K562 (cell line): Measurements from ENCODE around the gene DCAF8. TPM values are rescaled to one million over a fixed set of nuclear protein-coding genes. Genes with fewer than 3 reads are reported as not detected.

Source experiments
- ADNP ChIP-seq: fragments of 200-800 bp; sonication (Bioruptor generic); IDR thresholded peaks from 2 replicates; pipeline ENCODE4 v1.6.1; 2016; ENCODE audit warnings: missing genetic modification characterization, missing compliant biosample characterization
- CCAR2 ChIP-seq: fragments of 200-400 bp; formaldehyde crosslinking; IDR thresholded peaks from 2 replicates; pipeline ENCODE4 v1.6.1; 2017; ENCODE audit warnings: mild to moderate bottlenecking, low read depth, low read length
- ETV1 ChIP-seq: fragments of 450-650 bp; conservative IDR thresholded peaks from 2 replicates; pipeline ENCODE4 v1.6.1; 2016; ENCODE audit warnings: missing genetic modification characterization, control low read depth, low read depth, missing compliant biosample characterization
- MIER1 ChIP-seq: fragments of 450-650 bp; IDR thresholded peaks from 2 replicates; pipeline ENCODE4 v1.6.1; 2016; ENCODE audit warnings: antibody characterized with exemption, mild to moderate bottlenecking, low read depth
- POLR2AphosphoS2 ChIP-seq: IDR thresholded peaks from 2 replicates; pipeline ENCODE4 v1.6.1; 2012; ENCODE audit warnings: low read length, improper control_type of control experiment
- PURB ChIP-seq: sonication (generic); formaldehyde crosslinking; IDR thresholded peaks from 2 replicates; pipeline ENCODE4 v1.9.0; 2021; ENCODE audit warnings: low read depth, mild to moderate bottlenecking, missing genetic modification reagents
- SNRNP70 ChIP-seq: fragments of 200-400 bp; formaldehyde crosslinking; optimal IDR thresholded peaks from 2 replicates; pipeline ENCODE3; 2017; ENCODE audit warnings: low read depth, low read length
- ZBTB7A ChIP-seq: IDR thresholded peaks from 2 replicates; pipeline ENCODE4 v1.6.1; 2011; ENCODE audit warnings: low read depth, mild to moderate bottlenecking, low read length, moderate library complexity, borderline replicate concordance; ENCODE audit not compliant: control insufficient read depth
- ZFP1 ChIP-seq: fragments of 450-650 bp; formaldehyde crosslinking; IDR thresholded peaks from 2 replicates; pipeline ENCODE4 v1.4.0; 2020; ENCODE audit warnings: mild to moderate bottlenecking, mixed read lengths
- ZNF133 ChIP-seq: fragments of 250-450 bp; sonication (Bioruptor Pico); IDR thresholded peaks from 2 replicates; pipeline ENCODE4 v1.4.0; 2020; ENCODE audit warnings: mild to moderate bottlenecking
- ZNF740 ChIP-seq, 3 experiments: fragments of 200-800 bp in 1 of 3; sonication (Bioruptor generic) in 1 of 3; sonication (generic) in 1 of 3; formaldehyde crosslinking in 1 of 3; IDR thresholded peaks; 2 replicates each; pipeline versions ENCODE4 v1.6.1 to v1.8.0; 2016 to 2022; ENCODE audit warnings: mild to moderate bottlenecking in 2 of 3, missing compliant biosample characterization in 2 of 3, missing genetic modification characterization in 2 of 3, missing genetic modification reagents in 1 of 3
- polyA plus RNA-seq, 8 experiments: library from polyadenylated mRNA; depleted of rRNA in 4 of 8; stranded (reverse) in 5 of 8; unstranded in 3 of 8; fragments of >200 nt; fragmentation: Nextera tagmentation in 2 of 8; fragmentation: Illumina TruSeq in 1 of 8; extraction: Ambion mirVana in 2 of 8; extraction: Trizol in 1 of 8; gene quantifications; 2 replicates each; pipeline versions ENCODE4 v1.2.1 to v1.2.3, GENCODE V29; 2011 to 2014; ENCODE audit warnings: inconsistent platforms in 1 of 8, missing spikeins in 1 of 8
- total RNA-seq, 7 experiments: library from RNA; depleted of rRNA in 6 of 7; stranded (reverse); fragments of >200 nt in 6 of 7; fragmentation: Illumina TruSeq in 2 of 7; extraction: Trizol in 2 of 7; gene quantifications; 2 replicates each; pipeline versions ENCODE4 v1.2.1 to v1.2.3, GENCODE V29; 2011 to 2021; ENCODE audit warnings: low replicate concordance in 1 of 7
- TF ChIP-seq, protein P1 (sequence below), 2 experiments: fragments of 450-650 bp; IDR thresholded peaks; 2 replicates each; pipeline ENCODE4 v1.6.1; 2016
- TF ChIP-seq, protein P2 (sequence below): sonication (generic); formaldehyde crosslinking; IDR thresholded peaks from 2 replicates; pipeline ENCODE4 v1.8.0; 2022; ENCODE audit warnings: missing genetic modification reagents, mild to moderate bottlenecking, borderline replicate concordance
- TF ChIP-seq, protein P3 (sequence below): fragments of 250-450 bp; sonication (Bioruptor Pico); IDR thresholded peaks from 2 replicates; pipeline ENCODE4 v1.4.0; 2020; ENCODE audit warnings: mild to moderate bottlenecking, moderate library complexity
- TF ChIP-seq, protein P4 (sequence below): fragments of 250-450 bp; sonication (Bioruptor Pico); IDR thresholded peaks from 2 replicates; pipeline ENCODE4 v1.5.0; 2020; ENCODE audit warnings: mild to moderate bottlenecking, borderline replicate concordance

DCAF8 gene
- total and polyA plus RNA-seq, 9 of the 15 experiments (the other 6 are each of a cell fraction or from before 2014, with no cell fraction given): 11.6 to 149 (median 81.3) TPM

DNA sequence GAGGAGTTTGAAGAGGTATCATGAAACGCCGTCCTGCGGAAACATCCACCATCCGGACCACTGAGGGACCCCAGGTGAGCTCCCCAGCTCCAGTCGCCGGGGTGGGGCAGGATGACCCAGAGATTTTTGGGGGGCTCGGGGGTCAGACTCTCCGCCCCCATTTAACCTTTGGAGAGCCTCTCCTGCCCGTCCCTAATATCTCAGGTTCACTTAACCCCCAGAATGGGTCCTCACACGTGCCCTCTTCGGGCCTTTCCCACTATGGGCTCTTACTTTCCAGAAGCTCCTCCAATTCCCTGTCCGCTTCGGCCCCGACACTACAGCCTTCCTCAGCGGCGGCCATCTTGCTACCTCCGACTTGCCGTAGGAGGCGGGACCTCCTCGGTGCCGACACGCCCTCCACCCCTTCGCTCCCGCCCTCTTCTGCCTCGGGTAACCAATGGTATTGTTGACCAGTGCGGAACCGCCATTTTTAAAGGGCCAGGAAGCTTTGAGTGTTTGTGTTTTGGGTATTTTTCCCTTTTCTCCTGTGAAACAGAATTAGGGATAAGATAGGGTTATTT, 22.5 kb upstream of the DCAF8 start, which contains the start of gene PEX19 (continued):
- TF ChIP-seq, protein P1, sequence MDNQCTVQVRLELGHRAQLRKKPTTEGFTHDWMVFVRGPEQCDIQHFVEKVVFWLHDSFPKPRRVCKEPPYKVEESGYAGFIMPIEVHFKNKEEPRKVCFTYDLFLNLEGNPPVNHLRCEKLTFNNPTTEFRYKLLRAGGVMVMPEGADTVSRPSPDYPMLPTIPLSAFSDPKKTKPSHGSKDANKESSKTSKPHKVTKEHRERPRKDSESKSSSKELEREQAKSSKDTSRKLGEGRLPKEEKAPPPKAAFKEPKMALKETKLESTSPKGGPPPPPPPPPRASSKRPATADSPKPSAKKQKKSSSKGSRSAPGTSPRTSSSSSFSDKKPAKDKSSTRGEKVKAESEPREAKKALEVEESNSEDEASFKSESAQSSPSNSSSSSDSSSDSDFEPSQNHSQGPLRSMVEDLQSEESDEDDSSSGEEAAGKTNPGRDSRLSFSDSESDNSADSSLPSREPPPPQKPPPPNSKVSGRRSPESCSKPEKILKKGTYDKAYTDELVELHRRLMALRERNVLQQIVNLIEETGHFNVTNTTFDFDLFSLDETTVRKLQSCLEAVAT (IDR thresholded peaks at IDR 0.05): no peak
- no peak for TF ChIP-seq CCAR2
- TF ChIP-seq, protein P2, sequence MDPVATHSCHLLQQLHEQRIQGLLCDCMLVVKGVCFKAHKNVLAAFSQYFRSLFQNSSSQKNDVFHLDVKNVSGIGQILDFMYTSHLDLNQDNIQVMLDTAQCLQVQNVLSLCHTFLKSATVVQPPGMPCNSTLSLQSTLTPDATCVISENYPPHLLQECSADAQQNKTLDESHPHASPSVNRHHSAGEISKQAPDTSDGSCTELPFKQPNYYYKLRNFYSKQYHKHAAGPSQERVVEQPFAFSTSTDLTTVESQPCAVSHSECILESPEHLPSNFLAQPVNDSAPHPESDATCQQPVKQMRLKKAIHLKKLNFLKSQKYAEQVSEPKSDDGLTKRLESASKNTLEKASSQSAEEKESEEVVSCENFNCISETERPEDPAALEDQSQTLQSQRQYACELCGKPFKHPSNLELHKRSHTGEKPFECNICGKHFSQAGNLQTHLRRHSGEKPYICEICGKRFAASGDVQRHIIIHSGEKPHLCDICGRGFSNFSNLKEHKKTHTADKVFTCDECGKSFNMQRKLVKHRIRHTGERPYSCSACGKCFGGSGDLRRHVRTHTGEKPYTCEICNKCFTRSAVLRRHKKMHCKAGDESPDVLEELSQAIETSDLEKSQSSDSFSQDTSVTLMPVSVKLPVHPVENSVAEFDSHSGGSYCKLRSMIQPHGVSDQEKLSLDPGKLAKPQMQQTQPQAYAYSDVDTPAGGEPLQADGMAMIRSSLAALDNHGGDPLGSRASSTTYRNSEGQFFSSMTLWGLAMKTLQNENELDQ: no peak
- TF ChIP-seq ZFP1 (CRISPR knock-in tag): no peak
- no peak for TF ChIP-seq PURB (CRISPR knock-in tag)
- TF ChIP-seq ZNF740 (CRISPR knock-in tag; IDR thresholded peaks at IDR 0.05): no peak
- no peak for TF ChIP-seq ZNF740 (tag; IDR thresholded peaks at IDR 0.05)
- TF ChIP-seq MIER1: no peak
- no peak for TF ChIP-seq ZNF133 (CRISPR knock-in tag)
- TF ChIP-seq SNRNP70: no peak
- TF ChIP-seq ZBTB7A: peak; percentile 81; the same call in 1 of the 2 replicates
- TF ChIP-seq ADNP: no peak
- TF ChIP-seq, protein P3, sequence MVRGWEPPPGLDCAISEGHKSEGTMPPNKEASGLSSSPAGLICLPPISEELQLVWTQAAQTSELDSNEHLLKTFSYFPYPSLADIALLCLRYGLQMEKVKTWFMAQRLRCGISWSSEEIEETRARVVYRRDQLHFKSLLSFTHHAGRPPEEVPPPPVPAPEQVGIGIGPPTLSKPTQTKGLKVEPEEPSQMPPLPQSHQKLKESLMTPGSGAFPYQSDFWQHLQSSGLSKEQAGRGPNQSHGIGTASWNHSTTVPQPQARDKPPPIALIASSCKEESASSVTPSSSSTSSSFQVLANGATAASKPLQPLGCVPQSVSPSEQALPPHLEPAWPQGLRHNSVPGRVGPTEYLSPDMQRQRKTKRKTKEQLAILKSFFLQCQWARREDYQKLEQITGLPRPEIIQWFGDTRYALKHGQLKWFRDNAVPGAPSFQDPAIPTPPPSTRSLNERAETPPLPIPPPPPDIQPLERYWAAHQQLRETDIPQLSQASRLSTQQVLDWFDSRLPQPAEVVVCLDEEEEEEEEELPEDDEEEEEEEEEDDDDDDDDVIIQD: no peak
- TF ChIP-seq POLR2AphosphoS2: no peak; the same call in 1 of the 2 replicates
- TF ChIP-seq, protein P4, sequence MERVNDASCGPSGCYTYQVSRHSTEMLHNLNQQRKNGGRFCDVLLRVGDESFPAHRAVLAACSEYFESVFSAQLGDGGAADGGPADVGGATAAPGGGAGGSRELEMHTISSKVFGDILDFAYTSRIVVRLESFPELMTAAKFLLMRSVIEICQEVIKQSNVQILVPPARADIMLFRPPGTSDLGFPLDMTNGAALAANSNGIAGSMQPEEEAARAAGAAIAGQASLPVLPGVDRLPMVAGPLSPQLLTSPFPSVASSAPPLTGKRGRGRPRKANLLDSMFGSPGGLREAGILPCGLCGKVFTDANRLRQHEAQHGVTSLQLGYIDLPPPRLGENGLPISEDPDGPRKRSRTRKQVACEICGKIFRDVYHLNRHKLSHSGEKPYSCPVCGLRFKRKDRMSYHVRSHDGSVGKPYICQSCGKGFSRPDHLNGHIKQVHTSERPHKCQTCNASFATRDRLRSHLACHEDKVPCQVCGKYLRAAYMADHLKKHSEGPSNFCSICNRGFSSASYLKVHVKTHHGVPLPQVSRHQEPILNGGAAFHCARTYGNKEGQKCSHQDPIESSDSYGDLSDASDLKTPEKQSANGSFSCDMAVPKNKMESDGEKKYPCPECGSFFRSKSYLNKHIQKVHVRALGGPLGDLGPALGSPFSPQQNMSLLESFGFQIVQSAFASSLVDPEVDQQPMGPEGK: no peak
- no peak for TF ChIP-seq ETV1 (tag)
